ENCODE measurements around the gene PRPH2. TPM values are rescaled to one million over a fixed set of nuclear protein-coding genes. Genes with fewer than 3 reads are reported as not detected.
A peak's percentile ranks its signal among the peaks of the same experiment; 100 is the strongest.

Gene PRPH2
- polyA plus RNA-seq, 1 of the 3 experiments (the other 2 are of a cell fraction) = not detected

GRCh38 chr6:42714098-42714761 lies 8.2 kb downstream of the PRPH2 start:
- Histone ChIP-seq H3K4me1 (ENCODE audit: control insufficient read depth in 1 of 2, insufficient read depth in 2 of 2, low read depth in 1 of 2, low read length in 1 of 2) (no peaks in the 10 kb centered on the region), H3K36me3 (replicated peaks in 1 of 2; ENCODE audit: control insufficient read depth in 1 of 2, insufficient read depth in 2 of 2, low read length in 1 of 2) (no peaks in the 10 kb centered on the region), H3K9ac (no peak overlapping the region), H3K9me2 (no peaks in the 10 kb centered on the region), H3K79me2 (ENCODE audit: insufficient read depth) (no peaks in the 10 kb centered on the region), H2AFZ (ENCODE audit: low read depth) (peak overlapping the region; percentile 43; the same call in 1 of the 2 replicates), H3K9me3 (peaks cover 5% of the 10 kb centered on the region; the same call in 1 of the 2 replicates), H3K27me3 (ENCODE audit: insufficient read depth) (no peaks in the 10 kb centered on the region), H4K20me1 (ENCODE audit: insufficient read depth) (no peaks in the 10 kb centered on the region), H3K27ac (ENCODE audit: low read depth in 2 of 2, low read length in 1 of 2) (no peak overlapping the region), H3K4me2 (no peak overlapping the region), H3F3A (replicated peaks; ENCODE audit: insufficient read depth) (no peaks in the 10 kb centered on the region), H3K4me3 (ENCODE audit: low read depth in 2 of 2, low read length in 1 of 2) (no peak overlapping the region)
- no peak for DNase-seq
- ChIA-PET CTCF (no interaction called here), POLR2A (no interaction called here)
- TF ChIP-seq NFIC (IDR thresholded peaks at IDR 0.05; ENCODE audit: borderline replicate concordance) (no peak), FOSL2 (IDR thresholded peaks at IDR 0.05; ENCODE audit: borderline replicate concordance, low read depth) (peak; percentile 36; the same call in 1 of the 2 replicates), JUND (IDR thresholded peaks at IDR 0.05) (0 out of 2 replicates have a peak, but pooled peaks have one; percentile 15)
- 61% methylated on average over 4 of the region's 4 CpGs for WGBS (ENCODE audit: low lambda C conversion rate)

DNA sequence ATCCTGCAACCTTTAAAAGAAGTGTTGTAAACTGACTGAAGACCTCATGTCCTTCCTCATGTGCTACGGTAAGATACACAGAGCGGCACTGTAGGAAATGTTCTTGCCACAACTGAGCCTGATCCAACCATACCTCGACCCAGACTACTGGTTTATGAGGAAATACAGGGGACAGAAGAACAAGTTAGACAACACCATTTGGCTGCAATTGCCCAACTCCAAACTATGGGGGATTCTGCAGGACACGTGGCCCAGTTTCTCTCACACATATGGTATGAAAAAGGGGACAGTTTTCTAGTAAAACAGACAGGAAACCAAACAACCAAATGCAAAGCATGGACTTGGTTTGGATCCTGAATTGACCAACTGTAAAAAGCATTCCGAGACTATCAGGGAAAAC lies 10.5 kb downstream of the PRPH2 start:
- no peak overlapping the region for H3K9ac ChIP-seq
- no peak overlapping the region for H3K27ac ChIP-seq (ENCODE audit: low read depth in 2 of 2, low read length in 1 of 2)
- TF ChIP-seq EZH2phosphoT487 (IDR thresholded peaks at IDR 0.05; ENCODE audit: borderline replicate concordance, low read depth) (no peak), IRF3 (IDR thresholded peaks at IDR 0.05; ENCODE audit: low read depth, low read length) (no peak), GATA2 (CRISPR knock-in tag; IDR thresholded peaks at IDR 0.05) (no peak), TEAD4 (IDR thresholded peaks at IDR 0.05; ENCODE audit: borderline replicate concordance, insufficient read depth) (no peak), RAD21 (IDR thresholded peaks at IDR 0.05; ENCODE audit: low read length) (no peak), RCOR1 (IDR thresholded peaks at IDR 0.05; ENCODE audit: low read length) (no peak)
- TF ChIP-seq, protein P1, sequence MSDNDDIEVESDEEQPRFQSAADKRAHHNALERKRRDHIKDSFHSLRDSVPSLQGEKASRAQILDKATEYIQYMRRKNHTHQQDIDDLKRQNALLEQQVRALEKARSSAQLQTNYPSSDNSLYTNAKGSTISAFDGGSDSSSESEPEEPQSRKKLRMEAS (IDR thresholded peaks at IDR 0.05; ENCODE audit: low read depth) = no peak
- TF ChIP-seq, protein P2, sequence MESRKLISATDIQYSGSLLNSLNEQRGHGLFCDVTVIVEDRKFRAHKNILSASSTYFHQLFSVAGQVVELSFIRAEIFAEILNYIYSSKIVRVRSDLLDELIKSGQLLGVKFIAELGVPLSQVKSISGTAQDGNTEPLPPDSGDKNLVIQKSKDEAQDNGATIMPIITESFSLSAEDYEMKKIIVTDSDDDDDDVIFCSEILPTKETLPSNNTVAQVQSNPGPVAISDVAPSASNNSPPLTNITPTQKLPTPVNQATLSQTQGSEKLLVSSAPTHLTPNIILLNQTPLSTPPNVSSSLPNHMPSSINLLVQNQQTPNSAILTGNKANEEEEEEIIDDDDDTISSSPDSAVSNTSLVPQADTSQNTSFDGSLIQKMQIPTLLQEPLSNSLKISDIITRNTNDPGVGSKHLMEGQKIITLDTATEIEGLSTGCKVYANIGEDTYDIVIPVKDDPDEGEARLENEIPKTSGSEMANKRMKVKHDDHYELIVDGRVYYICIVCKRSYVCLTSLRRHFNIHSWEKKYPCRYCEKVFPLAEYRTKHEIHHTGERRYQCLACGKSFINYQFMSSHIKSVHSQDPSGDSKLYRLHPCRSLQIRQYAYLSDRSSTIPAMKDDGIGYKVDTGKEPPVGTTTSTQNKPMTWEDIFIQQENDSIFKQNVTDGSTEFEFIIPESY (IDR thresholded peaks at IDR 0.05; ENCODE audit: borderline replicate concordance, low read depth) = no peak
- no peak for DNase-seq
- no peaks in the 10 kb centered on the region for H3K36me3 ChIP-seq (replicated peaks in 1 of 2; ENCODE audit: control insufficient read depth in 1 of 2, insufficient read depth in 2 of 2, low read length in 1 of 2)
- ChIA-PET POLR2A (no interaction called here), CTCF (interaction anchor here (1.5 kb wide), 1 partner anchor 15 kb away, joined by 7 read pairs; no protein-coding TSS in a partner anchor)
- peaks cover 5% of the 10 kb centered on the region; the same call in 1 of the 2 replicates for H3K9me3 ChIP-seq
- H2AFZ ChIP-seq (ENCODE audit: low read depth) = no peak overlapping the region
- no peaks in the 10 kb centered on the region for H3K4me1 ChIP-seq (ENCODE audit: control insufficient read depth in 1 of 2, insufficient read depth in 2 of 2, low read depth in 1 of 2, low read length in 1 of 2)
- no peaks in the 10 kb centered on the region for H3K79me2 ChIP-seq (ENCODE audit: insufficient read depth)
- H3K4me3 ChIP-seq (ENCODE audit: low read depth in 2 of 2, low read length in 1 of 2) = no peak overlapping the region
- H3K4me2 ChIP-seq = no peak overlapping the region
- WGBS (ENCODE audit: low lambda C conversion rate) = 64% methylated on average over 5 of the region's 5 CpGs
- H3K9me2 ChIP-seq = no peaks in the 10 kb centered on the region
- H3F3A ChIP-seq (replicated peaks; ENCODE audit: insufficient read depth) = no peaks in the 10 kb centered on the region
- no peaks in the 10 kb centered on the region for H3K27me3 ChIP-seq (ENCODE audit: insufficient read depth)
- H4K20me1 ChIP-seq (ENCODE audit: insufficient read depth) = no peaks in the 10 kb centered on the region

All from SK-N-SH (cell line).